Mesendoderm (in vitro differentiated cells): ENCODE data around the gene SERPINB1.
A peak's percentile ranks its signal among the peaks of the same experiment; 100 is the strongest.

Source experiments
- DNase-seq: peaks from one replicate; pipeline ENCODE4 v3.0.0; 2013
- H2AK5ac ChIP-seq: 2 replicates; pipeline ENCODE4 v1.6.1; 2013; ENCODE audit warnings: low read length, inconsistent platforms
- H2BK120ac ChIP-seq: 2 replicates; pipeline ENCODE4 v1.6.1; 2013; ENCODE audit warnings: low read depth, mild to moderate bottlenecking, low read length, moderate library complexity, mixed read lengths
- H2BK15ac ChIP-seq: replicated peaks from 2 replicates; pipeline ENCODE4 v1.6.1; 2013; ENCODE audit warnings: low read depth, mild to moderate bottlenecking, moderate library complexity
- H2BK5ac ChIP-seq: 2 replicates; pipeline ENCODE4 v1.6.1; 2013; ENCODE audit warnings: low read length, inconsistent platforms
- H3K18ac ChIP-seq: 2 replicates; pipeline ENCODE4 v1.6.1; 2013; ENCODE audit warnings: mild to moderate bottlenecking, low read length, mixed read lengths
- H3K23ac ChIP-seq: one replicate; pipeline ENCODE4 v1.6.1; 2013; ENCODE audit warnings: low read length
- H3K27ac ChIP-seq: 2 replicates; pipeline ENCODE4 v1.5.1; 2013; ENCODE audit warnings: low read depth, mild to moderate bottlenecking, inconsistent platforms, low read length, moderate library complexity
- H3K27me3 ChIP-seq: 2 replicates; pipeline ENCODE4 v1.6.1; 2013; ENCODE audit warnings: low read length, control low read depth, mild to moderate bottlenecking, inconsistent platforms; ENCODE audit not compliant: insufficient read depth, poor library complexity
- H3K36me3 ChIP-seq: 2 replicates; pipeline ENCODE4 v1.6.1; 2013; ENCODE audit warnings: low read length, inconsistent platforms; ENCODE audit not compliant: control insufficient read depth, insufficient read depth
- H3K4ac ChIP-seq: one replicate; pipeline ENCODE4 v1.6.1; 2013; ENCODE audit warnings: low read depth, mild to moderate bottlenecking, low read length, moderate library complexity
- H3K4me1 ChIP-seq: 2 replicates; pipeline ENCODE4 v1.6.1; 2013; ENCODE audit warnings: low read depth, low read length, inconsistent platforms; ENCODE audit not compliant: control insufficient read depth
- H3K4me2 ChIP-seq: 2 replicates; pipeline ENCODE4 v1.6.1; 2013; ENCODE audit warnings: low read length
- H3K4me3 ChIP-seq: 2 replicates; pipeline ENCODE4 v1.5.1; 2013; ENCODE audit warnings: mild to moderate bottlenecking, low read length
- H3K56ac ChIP-seq: one replicate; pipeline ENCODE4 v1.6.1; 2013; ENCODE audit warnings: low read length
- H3K79me1 ChIP-seq: 2 replicates; pipeline ENCODE4 v1.6.1; 2013; ENCODE audit warnings: low read length, inconsistent platforms
- H3K79me2 ChIP-seq: 2 replicates; pipeline ENCODE4 v1.6.1; 2013; ENCODE audit warnings: mild to moderate bottlenecking, low read length; ENCODE audit not compliant: control insufficient read depth, insufficient read depth
- H3K9ac ChIP-seq: 2 replicates; pipeline ENCODE4 v1.6.1; 2013; ENCODE audit warnings: low read length, inconsistent platforms
- H4K5ac ChIP-seq: one replicate; pipeline ENCODE4 v1.6.1; 2013; ENCODE audit warnings: low read length
- H4K8ac ChIP-seq: one replicate; pipeline ENCODE4 v1.6.1; 2013; ENCODE audit warnings: low read depth, mild to moderate bottlenecking, control low read depth, low read length, moderate library complexity
- WGBS: extraction: QIAGEN DNeasy Blood & Tissue Kit; methylation state at CpG from one replicate; pipeline ENCODE4 v1.1.7; 2013; ENCODE audit warnings: low lambda C conversion rate, missing lambda C conversion rate; ENCODE audit not compliant: insufficient coverage; ENCODE audit errors: extremely low coverage; 5-methylcytosine and 5-hydroxymethylcytosine counted together

SERPINB1 gene

DNA sequence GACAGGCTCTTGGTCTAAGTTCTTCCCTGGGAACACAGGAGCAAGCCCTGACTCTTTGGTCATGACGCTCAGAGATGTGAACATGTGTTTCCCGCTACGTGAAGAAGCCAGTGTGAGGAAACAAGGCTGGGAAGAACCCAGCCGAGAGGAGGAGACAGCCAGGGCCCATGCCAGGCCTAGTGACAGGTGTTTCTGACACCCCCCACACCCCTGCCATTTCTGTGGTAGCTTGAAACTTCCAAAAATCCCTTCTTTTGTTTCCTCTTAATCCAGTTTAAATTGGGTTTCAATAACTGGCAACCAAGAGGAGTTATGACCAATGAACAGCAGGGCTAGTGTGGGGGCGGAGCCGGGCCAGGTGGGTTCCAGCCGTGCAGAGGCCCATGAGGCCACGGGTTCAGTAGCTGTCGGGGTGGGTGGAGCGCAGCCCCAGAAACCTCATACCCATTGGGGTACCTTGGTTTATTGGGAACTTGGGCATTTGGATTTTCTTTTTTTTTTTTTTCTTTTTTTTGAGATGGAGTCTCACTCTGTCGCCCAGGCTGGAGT, 43.0 kb downstream of the SERPINB1 start:
- Histone ChIP-seq H3K4me2 (no peak overlapping the region), H4K5ac (no peak overlapping the region), H3K4me3 (no peak overlapping the region), H2BK5ac (no peak overlapping the region), H2BK120ac (no peak overlapping the region), H3K4me1 (no peaks in the 10 kb centered on the region), H3K27me3 (no peaks in the 10 kb centered on the region), H3K56ac (no peak overlapping the region), H2BK15ac (no peak overlapping the region), H2AK5ac (no peak overlapping the region), H3K36me3 (no peaks in the 10 kb centered on the region), H4K8ac (no peak overlapping the region), H3K9ac (no peak overlapping the region), H3K18ac (no peak overlapping the region), H3K23ac (no peak overlapping the region), H3K79me2 (no peaks in the 10 kb centered on the region), H3K27ac (no peak overlapping the region), H3K79me1 (no peaks in the 10 kb centered on the region), H3K4ac (no peak overlapping the region)
- WGBS = no CpG with 5 or more reads among the region's 11 CpGs
- DNase-seq = no peak

DNA sequence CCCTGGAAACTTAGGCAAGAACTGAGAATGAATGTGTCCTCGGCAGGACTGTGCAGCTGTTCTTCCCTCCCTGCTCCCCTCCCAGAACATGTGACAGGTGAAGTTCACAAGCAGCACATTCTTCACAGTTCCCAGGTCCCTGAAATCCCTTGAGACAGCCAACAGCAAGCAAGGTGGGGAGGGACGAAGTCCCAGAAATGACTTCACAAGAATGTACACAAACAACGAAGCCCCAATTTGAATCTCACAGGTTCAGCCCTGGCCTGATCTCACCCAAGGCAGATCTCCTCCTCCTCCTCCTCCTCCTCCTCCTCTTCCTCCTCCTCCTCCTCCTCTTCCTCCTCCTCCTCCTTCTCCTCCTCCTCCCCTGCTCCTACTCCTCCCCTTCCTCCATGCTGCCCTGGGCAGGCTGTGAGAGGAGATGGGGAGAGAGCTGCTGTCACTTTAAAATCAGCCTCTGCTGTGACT, 44.1 kb downstream of the SERPINB1 start:
- Histone ChIP-seq H2BK15ac (no peak overlapping the region), H4K5ac (no peak overlapping the region), H4K8ac (no peak overlapping the region), H3K4me2 (no peak overlapping the region), H2AK5ac (no peak overlapping the region), H2BK5ac (no peak overlapping the region), H3K79me2 (no peaks in the 10 kb centered on the region), H3K4me3 (no peak overlapping the region), H3K23ac (no peak overlapping the region), H3K79me1 (peaks cover 2% of the 10 kb centered on the region), H3K56ac (no peak overlapping the region), H3K27ac (no peak overlapping the region), H3K27me3 (no peaks in the 10 kb centered on the region), H2BK120ac (no peak overlapping the region), H3K36me3 (no peaks in the 10 kb centered on the region), H3K9ac (no peak overlapping the region), H3K18ac (no peak overlapping the region), H3K4ac (no peak overlapping the region), H3K4me1 (no peaks in the 10 kb centered on the region)
- no CpG with 5 or more reads among the region's 3 CpGs for WGBS
- peak; percentile 19 for DNase-seq

DNA sequence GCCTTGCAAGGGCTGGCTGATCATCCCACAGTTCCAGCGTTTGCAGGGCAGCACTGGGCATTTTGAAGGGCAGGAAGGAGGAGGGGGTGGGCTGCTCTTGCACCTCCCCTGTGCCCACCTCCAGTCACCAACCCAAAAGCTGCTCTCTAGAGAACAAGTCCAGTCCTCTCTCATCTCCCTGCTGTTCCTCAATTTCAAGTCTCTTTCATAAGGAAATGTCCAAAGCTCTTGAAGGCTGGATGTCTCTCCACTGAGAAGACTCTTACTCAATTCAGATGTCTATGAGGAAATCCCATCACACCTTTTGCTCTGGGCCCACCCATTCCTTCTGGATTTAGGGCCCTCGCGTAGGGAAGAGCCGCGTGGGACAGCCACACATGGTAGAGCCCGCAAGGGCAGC, 44.8 kb downstream of the SERPINB1 start:
- no peak overlapping the region for H3K4me2 ChIP-seq
- H3K23ac ChIP-seq = no peak overlapping the region
- H3K9ac ChIP-seq = no peak overlapping the region
- H3K79me1 ChIP-seq = peaks cover 2% of the 10 kb centered on the region
- no peaks in the 10 kb centered on the region for H3K27me3 ChIP-seq
- no peak overlapping the region for H2BK120ac ChIP-seq
- no peak overlapping the region for H4K8ac ChIP-seq
- H3K56ac ChIP-seq = no peak overlapping the region
- H3K4ac ChIP-seq = no peak overlapping the region
- no peak overlapping the region for H3K18ac ChIP-seq
- no peak overlapping the region for H2BK5ac ChIP-seq
- no peak overlapping the region for H3K27ac ChIP-seq
- no peak overlapping the region for H2BK15ac ChIP-seq
- no peak overlapping the region for H2AK5ac ChIP-seq
- H3K79me2 ChIP-seq = no peaks in the 10 kb centered on the region
- H3K4me3 ChIP-seq = no peak overlapping the region
- DNase-seq = no peak
- no peak overlapping the region for H4K5ac ChIP-seq
- H3K36me3 ChIP-seq = no peaks in the 10 kb centered on the region
- H3K4me1 ChIP-seq = no peaks in the 10 kb centered on the region
- no CpG with 5 or more reads among the region's 6 CpGs for WGBS

DNA sequence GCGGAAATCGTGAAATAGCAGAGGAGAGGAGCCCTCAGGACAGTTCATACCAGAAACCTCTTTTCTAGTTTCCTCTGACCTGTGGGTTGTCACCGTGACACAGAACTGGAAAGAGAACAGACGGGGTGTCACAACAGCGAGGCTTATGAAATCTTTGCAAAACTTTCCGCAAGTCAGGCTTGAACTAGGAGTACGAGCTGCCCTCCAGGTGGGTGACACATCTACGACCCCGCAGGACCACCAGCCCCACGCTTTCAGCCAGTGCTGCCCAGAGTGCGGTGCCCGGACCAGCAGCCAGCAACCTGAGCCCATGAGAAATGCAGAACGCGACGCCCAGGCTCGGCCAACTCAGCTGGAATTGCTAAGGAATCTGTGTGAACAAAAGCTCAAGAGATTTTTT, 45.7 kb downstream of the SERPINB1 start:
- Histone ChIP-seq H3K4me3 (no peak overlapping the region), H3K79me1 (peaks cover 2% of the 10 kb centered on the region), H3K79me2 (no peaks in the 10 kb centered on the region), H2BK5ac (no peak overlapping the region), H2AK5ac (no peak overlapping the region), H4K8ac (no peak overlapping the region), H3K4me1 (no peaks in the 10 kb centered on the region), H3K36me3 (no peaks in the 10 kb centered on the region), H4K5ac (no peak overlapping the region), H3K27me3 (no peaks in the 10 kb centered on the region), H3K23ac (no peak overlapping the region), H3K4ac (no peak overlapping the region), H3K27ac (no peak overlapping the region), H2BK120ac (no peak overlapping the region), H3K56ac (no peak overlapping the region), H3K4me2 (no peak overlapping the region), H3K18ac (no peak overlapping the region), H2BK15ac (no peak overlapping the region), H3K9ac (no peak overlapping the region)
- DNase-seq = no peak
- no CpG with 5 or more reads among the region's 16 CpGs for WGBS

DNA sequence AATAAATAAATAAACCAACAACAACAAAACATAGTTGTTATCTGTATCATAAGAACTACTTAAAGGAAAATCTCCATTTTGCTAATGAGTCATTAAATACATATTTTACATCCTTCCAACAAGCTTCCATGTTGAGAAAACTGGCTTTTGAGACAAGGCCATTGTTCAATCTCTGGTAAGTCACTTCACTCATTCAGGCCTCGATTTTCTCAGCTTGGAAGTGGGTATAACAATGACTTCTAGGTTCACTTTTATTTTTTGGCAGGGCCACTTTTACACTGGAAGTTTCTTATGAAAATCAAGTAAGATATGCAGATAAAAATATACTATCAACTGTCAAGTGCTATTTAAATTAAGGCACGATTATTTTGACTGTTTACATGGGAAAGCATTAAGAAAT, 46.5 kb downstream of the SERPINB1 start:
- Histone ChIP-seq H3K4ac (no peak overlapping the region), H3K56ac (no peak overlapping the region)

DNA sequence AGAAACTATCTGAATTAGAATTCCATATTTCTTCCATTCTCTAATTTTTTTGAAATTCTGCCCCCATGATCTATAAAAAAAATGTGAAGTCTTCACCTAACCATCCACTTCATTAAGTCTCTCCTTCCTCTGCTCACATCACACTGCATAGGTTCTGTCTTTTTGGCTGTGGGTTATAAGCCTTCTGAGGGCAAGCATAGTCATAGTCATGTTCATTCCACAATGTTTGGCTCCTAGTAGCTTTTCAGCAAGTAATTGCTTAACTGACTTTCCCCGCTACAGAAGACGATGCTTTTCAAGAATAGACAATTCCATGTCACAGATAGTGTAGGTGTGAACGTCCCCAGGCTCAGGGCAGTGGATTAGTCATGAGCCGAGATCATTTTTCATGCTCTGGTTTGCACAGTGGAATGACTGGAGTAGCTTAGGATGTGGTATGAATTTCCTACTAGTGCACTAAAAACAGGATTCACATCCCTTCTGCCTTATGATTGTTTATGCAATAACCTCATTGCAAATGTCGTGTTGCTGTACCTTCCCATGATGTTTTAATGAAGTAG, 47.4 kb downstream of the SERPINB1 start:
- no peak overlapping the region for H3K27ac ChIP-seq
- H3K27me3 ChIP-seq = no peaks in the 10 kb centered on the region
- H3K79me1 ChIP-seq = peaks cover 2% of the 10 kb centered on the region
- no peaks in the 10 kb centered on the region for H3K79me2 ChIP-seq
- no CpG with 5 or more reads among the region's 5 CpGs for WGBS
- no peaks in the 10 kb centered on the region for H3K36me3 ChIP-seq
- H2BK15ac ChIP-seq = no peak overlapping the region
- no peak overlapping the region for H3K9ac ChIP-seq
- H3K56ac ChIP-seq = no peak overlapping the region
- H3K23ac ChIP-seq = no peak overlapping the region
- no peak for DNase-seq
- H2BK5ac ChIP-seq = no peak overlapping the region
- H2AK5ac ChIP-seq = no peak overlapping the region
- H3K4me3 ChIP-seq = no peak overlapping the region
- no peak overlapping the region for H3K18ac ChIP-seq
- H4K8ac ChIP-seq = no peak overlapping the region
- no peak overlapping the region for H2BK120ac ChIP-seq
- no peaks in the 10 kb centered on the region for H3K4me1 ChIP-seq
- no peak overlapping the region for H4K5ac ChIP-seq
- H3K4me2 ChIP-seq = no peak overlapping the region
- H3K4ac ChIP-seq = no peak overlapping the region

More for the DNA sequence above, 46.5 kb downstream of the SERPINB1 start:
- no CpG with 5 or more reads among the region's 2 CpGs for WGBS
- Histone ChIP-seq H2BK15ac (no peak overlapping the region), H4K8ac (no peak overlapping the region), H3K79me1 (peaks cover 2% of the 10 kb centered on the region), H3K4me3 (no peak overlapping the region), H3K23ac (no peak overlapping the region), H3K4me1 (no peaks in the 10 kb centered on the region), H4K5ac (no peak overlapping the region), H3K4me2 (no peak overlapping the region), H2AK5ac (no peak overlapping the region), H3K79me2 (no peaks in the 10 kb centered on the region), H3K27me3 (no peaks in the 10 kb centered on the region), H2BK5ac (no peak overlapping the region), H3K9ac (no peak overlapping the region), H3K27ac (no peak overlapping the region), H2BK120ac (no peak overlapping the region), H3K18ac (no peak overlapping the region), H3K36me3 (no peaks in the 10 kb centered on the region)
- no peak for DNase-seq
